Transverse colon (tissue), 4 donors: ENCODE results near the gene EEIG1.

Experiments used
- CTCF ChIP-seq, 5 experiments: fragments of 200-600 bp in 3 of 5; fragments of 450-650 bp in 2 of 5; sonication (generic) in 3 of 5; IDR thresholded peaks; 1 replicate in 2 of 5; 2 replicates in 3 of 5; pipeline ENCODE4 v1.5.1; 2016 to 2017; ENCODE audit warnings: antibody characterized with exemption in 5 of 5, inconsistent platforms in 3 of 5, mild to moderate bottlenecking in 2 of 5, moderate library complexity in 1 of 5
- EP300 ChIP-seq: sonication (generic); formaldehyde crosslinking; IDR thresholded peaks from one replicate; pipeline ENCODE4 v1.6.1; 2017; ENCODE audit warnings: antibody characterized with exemption, low read depth
- POLR2A ChIP-seq: fragments of 450-650 bp; IDR thresholded peaks from one replicate; pipeline ENCODE4 v1.6.1; 2016; ENCODE audit warnings: antibody characterized with exemption, mild to moderate bottlenecking, moderate library complexity
- POLR2AphosphoS5 ChIP-seq, 3 donors: sonication (generic); formaldehyde crosslinking; IDR thresholded peaks; one replicate each; pipeline ENCODE4 v1.6.1; 2016; ENCODE audit warnings: antibody characterized with exemption in 3 of 3

DNA sequence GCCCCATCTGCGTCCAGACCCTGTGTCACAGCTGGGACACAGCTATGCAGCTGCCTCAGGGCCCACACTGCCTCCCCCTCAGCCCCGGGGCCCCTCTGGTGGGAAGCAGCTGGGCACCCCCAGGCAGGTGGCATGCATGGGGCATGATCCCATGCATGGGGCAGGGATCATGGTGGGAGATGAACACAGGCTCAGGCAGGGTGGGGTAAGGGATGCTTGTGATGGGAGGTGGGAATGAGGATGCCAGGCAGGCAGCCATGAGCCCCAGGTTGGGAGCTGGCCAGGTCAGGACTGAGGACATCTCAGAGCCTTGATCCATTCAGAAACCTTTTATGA, 19.7 kb downstream of the EEIG1 start:
- TF ChIP-seq CTCF (IDR thresholded peaks at IDR 0.05), result no peak
- no peak for TF ChIP-seq EP300
- TF ChIP-seq POLR2A, result no peak
- TF ChIP-seq POLR2AphosphoS5 (IDR thresholded peaks at IDR 0.05), result no peak
